ENCODE data around the gene ENPP7.

GRCh38 chr17:79750650-79751545, 20.2 kb downstream of the ENPP7 start:
- TF ChIP-seq EZH2 (IDR thresholded peaks at IDR 0.05; ENCODE audit: insufficient read depth, poor library complexity, severe bottlenecking) (no peak), EZH2phosphoT487 (IDR thresholded peaks at IDR 0.05; ENCODE audit: insufficient read depth, low read depth) (no peak)
